NB4 (cell line): ENCODE results near the gene DUSP16.

Source experiments
- DNase-seq: peaks from one replicate; pipeline ENCODE4 v3.0.0; 2010; ENCODE audit warnings: low read depth
- H3K4me3 ChIP-seq: one replicate; pipeline ENCODE4 v1.5.1; 2011; ENCODE audit warnings: mild to moderate bottlenecking, low read depth, low read length, moderate library complexity
- MYC ChIP-seq: IDR thresholded peaks from 2 replicates; pipeline ENCODE4 v1.6.1; 2011; ENCODE audit warnings: low read depth, low read length
- POLR2A ChIP-seq: IDR thresholded peaks from 2 replicates; pipeline ENCODE4 v1.6.1; 2011; ENCODE audit warnings: mild to moderate bottlenecking; ENCODE audit not compliant: insufficient read length; ENCODE audit errors: extremely low read depth
- TF ChIP-seq, protein P1 (sequence below): IDR thresholded peaks from 2 replicates; pipeline ENCODE4 v1.6.1; 2011; ENCODE audit warnings: low read depth, low read length
- TF ChIP-seq, protein P2 (sequence below): IDR thresholded peaks from one replicate; pipeline ENCODE4 v1.5.1; 2012; ENCODE audit warnings: low read depth, low read length

The DUSP16 gene, protein sequence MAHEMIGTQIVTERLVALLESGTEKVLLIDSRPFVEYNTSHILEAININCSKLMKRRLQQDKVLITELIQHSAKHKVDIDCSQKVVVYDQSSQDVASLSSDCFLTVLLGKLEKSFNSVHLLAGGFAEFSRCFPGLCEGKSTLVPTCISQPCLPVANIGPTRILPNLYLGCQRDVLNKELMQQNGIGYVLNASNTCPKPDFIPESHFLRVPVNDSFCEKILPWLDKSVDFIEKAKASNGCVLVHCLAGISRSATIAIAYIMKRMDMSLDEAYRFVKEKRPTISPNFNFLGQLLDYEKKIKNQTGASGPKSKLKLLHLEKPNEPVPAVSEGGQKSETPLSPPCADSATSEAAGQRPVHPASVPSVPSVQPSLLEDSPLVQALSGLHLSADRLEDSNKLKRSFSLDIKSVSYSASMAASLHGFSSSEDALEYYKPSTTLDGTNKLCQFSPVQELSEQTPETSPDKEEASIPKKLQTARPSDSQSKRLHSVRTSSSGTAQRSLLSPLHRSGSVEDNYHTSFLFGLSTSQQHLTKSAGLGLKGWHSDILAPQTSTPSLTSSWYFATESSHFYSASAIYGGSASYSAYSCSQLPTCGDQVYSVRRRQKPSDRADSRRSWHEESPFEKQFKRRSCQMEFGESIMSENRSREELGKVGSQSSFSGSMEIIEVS

DNA sequence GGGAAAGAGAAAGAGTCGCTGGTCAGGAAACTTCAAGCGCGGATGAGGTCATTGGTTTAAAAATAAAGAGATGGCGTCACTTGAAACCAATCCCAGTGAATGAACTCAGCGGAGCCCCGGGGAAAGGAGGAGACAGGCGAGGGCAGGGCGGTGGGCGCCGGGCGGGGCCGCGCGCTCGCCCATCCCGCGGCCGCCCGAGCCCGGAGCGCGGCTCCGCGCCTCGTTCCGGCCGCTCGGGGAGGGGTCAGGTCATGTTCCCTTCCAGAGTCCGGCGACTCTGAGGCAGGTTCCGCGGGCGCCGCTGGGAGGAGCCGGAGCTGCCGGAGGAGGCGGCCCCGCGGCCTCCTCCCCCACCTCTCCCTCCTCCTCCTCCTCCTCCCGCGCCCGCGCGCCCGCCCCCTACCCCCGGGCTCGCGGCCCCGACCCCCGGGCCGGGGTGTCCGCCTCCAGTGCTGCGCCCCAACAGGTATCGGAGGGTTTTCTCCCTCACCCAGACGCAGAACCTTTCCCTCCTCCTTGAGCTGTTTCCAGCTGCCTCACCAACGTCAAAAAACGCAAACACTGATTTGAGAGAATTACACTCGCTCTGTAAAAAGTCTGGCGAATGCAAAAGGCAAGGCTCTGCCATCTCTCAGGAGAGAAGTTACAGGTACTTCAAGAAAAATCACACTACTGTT lies at the start of gene DUSP16:
DUSP16 (minus strand) TSS at position 279 of the 677 bp plus-strand sequence. CDS start 41,765 bp downstream, outside the sequence.
- DNase-seq = peak; percentile 79
- H3K4me3 ChIP-seq = peak within 1 kb of the TSS; percentile 53
- TF ChIP-seq, protein P1, sequence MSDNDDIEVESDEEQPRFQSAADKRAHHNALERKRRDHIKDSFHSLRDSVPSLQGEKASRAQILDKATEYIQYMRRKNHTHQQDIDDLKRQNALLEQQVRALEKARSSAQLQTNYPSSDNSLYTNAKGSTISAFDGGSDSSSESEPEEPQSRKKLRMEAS = no peak
- peak; percentile 39; the same call in 1 of the 2 replicates for TF ChIP-seq MYC

DNA sequence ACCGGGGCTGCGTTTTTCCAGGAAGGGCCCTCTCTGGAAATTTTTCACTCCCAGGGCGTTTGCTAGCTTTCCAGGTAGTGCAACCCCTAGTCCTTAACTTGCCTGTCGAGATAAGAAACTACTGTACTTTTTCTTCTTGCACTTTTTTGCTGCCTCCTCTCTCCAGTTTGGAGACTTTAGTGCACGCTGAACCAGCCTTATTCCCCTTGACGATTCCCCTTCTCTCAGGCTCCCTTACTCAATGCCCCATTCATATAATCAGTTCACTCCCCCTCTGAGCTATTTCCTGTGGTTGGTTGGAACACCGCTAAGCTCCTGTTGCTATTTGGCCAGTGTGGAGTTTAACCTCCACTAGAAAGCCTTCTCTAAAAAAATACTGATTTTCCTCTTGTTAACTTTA lies 49.7 kb upstream of the DUSP16 start:
- peak overlapping the region; percentile 88 for H3K4me3 ChIP-seq
- TF ChIP-seq, protein P2, sequence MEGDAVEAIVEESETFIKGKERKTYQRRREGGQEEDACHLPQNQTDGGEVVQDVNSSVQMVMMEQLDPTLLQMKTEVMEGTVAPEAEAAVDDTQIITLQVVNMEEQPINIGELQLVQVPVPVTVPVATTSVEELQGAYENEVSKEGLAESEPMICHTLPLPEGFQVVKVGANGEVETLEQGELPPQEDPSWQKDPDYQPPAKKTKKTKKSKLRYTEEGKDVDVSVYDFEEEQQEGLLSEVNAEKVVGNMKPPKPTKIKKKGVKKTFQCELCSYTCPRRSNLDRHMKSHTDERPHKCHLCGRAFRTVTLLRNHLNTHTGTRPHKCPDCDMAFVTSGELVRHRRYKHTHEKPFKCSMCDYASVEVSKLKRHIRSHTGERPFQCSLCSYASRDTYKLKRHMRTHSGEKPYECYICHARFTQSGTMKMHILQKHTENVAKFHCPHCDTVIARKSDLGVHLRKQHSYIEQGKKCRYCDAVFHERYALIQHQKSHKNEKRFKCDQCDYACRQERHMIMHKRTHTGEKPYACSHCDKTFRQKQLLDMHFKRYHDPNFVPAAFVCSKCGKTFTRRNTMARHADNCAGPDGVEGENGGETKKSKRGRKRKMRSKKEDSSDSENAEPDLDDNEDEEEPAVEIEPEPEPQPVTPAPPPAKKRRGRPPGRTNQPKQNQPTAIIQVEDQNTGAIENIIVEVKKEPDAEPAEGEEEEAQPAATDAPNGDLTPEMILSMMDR = no peak
- TF ChIP-seq POLR2A (peak; percentile 21), MYC (no peak)
- TF ChIP-seq, protein P1 = peak; percentile 24; the same call in 1 of the 2 replicates
- DNase-seq = peak; percentile 84

DNA sequence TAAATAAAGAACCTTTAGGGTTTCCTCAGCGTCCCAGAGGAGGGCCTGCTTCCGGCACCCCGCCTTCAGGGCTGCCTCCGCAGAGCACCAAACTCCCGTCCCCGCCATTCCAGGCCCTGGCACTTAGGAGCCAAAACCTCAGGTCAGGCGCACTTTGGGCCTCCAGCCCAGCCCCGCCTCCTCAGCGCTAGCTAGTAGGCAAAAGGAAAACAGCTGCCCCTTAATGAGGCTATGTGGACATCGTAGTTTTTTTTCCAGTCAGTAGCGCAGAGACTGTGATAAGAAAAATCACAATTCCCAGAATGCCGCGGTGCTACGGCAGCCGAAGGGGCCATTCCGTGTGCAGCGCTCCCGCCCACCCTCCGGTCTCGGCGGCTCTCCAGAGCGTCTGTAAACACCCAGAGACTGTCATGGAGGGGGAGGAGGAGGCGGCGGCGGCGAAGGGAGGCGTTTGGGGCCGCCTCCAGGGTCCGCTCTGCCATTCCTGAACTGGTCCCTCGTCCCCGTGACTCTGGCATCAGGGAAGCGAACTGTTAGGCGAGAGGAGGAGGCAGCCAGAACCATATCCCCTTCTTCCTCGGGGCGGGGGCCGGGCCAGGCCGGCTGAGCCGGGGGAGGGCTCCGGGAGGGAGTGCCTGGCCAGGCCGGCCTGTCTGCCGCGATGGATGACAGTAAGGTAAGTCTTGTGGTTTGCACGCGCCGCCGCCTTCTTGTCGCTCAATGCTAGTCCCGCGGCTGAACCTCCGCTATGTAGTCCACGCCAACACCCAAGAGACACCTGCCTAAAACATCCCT lies 49.0 kb upstream of the DUSP16 start, which contains the start of gene CREBL2:
CREBL2 (plus strand) TSS at position 365 of the 795 bp plus-strand sequence; CDS start at position 662, 297 bp downstream.
- TF ChIP-seq, protein P2 = no peak
- TF ChIP-seq, protein P1 = peak; percentile 64
- TF ChIP-seq MYC = peak; percentile 80
- peak; percentile 52 for TF ChIP-seq POLR2A
- H3K4me3 ChIP-seq = peak within 1 kb of the TSS; percentile 88
- peak; percentile 96 for DNase-seq

DNA sequence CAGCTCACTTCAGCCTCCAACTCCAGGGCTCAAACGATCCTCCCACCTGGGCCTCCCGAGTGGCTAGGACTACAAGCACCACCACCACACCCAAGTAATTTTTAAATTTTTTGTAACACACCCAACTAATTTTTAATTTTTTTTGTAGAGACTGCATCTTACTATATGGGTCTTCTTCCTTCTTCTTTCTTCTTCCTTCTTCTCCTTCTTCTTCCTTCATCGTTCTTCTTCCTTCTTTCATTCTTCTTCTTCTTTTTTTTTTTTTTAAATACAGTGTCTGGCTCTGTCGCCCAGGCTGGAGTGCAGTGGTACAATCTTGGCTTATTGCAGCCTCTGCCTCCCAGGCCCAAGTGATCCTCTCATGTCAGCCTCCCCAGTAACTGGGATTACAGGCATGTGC lies 48.0 kb upstream of the DUSP16 start:
- no peak for DNase-seq
- no peak for TF ChIP-seq MYC
- peak overlapping the region; percentile 88 for H3K4me3 ChIP-seq

DNA sequence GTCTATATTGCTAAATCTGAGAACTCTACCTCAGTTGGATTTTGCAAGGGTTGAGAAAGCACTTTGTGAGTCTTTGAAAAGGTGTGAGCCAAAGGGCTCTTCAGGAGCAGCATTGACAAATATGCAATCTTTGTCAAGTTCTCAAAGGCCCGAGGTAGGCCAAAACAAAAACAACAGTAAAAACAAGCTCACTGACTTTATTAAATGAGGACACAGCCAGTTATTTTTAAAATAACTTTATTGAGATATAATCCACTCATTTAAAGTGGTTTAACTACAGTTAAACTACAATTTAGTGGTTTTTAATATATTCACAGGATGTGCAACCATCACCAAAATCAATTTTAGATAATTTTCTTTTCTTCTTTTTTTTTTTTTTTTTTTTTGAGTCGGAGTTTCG lies 47.0 kb upstream of the DUSP16 start:
- TF ChIP-seq MYC = no peak
- no peak for TF ChIP-seq POLR2A

DNA sequence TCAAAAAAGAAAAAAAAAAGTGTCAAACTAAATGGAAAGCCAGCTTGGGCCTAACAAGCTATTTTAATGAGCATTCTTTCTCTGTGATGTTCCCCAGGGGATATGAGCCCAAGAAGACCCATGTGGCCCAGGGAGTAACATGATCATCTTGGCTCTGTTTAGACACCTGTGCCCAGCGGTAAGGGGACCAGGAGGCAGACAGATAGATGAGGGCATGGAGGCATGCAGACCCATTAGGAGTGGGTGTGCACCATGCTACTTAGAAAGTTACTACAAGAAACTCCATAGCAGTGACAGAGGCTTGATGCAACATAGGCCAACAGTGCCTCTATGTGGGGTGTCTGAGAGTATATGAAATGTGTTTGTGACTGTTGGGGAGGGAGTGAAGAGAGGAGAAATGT lies 45.9 kb upstream of the DUSP16 start:
- no peak overlapping the region for H3K4me3 ChIP-seq
- TF ChIP-seq, protein P1 = no peak
- no peak for TF ChIP-seq MYC
- TF ChIP-seq, protein P2 = no peak
- no peak for TF ChIP-seq POLR2A
- peak; percentile 29 for DNase-seq

More for the DNA sequence above, 47.0 kb upstream of the DUSP16 start:
- DNase-seq = no peak
- no peak overlapping the region for H3K4me3 ChIP-seq
